ENCODE results near the gene TMEM231.
"Not testable (repeated sequence)": the region's sequence is repeated elsewhere in the genome, so short reads cannot be mapped to it uniquely, and the experiment has no call there.

The TMEM231 gene
- 3.2 reads per million, percentile 12 among the genes with 10 or more reads in this experiment for total RNA-seq

GRCh38 chr16:75555707-75556430, at the start of gene TMEM231:
TSS of gene TMEM231 (minus strand) at chr16:75556252. CDS start at chr16:75556209, 43 bp downstream.
- peak; percentile 98 for DNase-seq

GRCh38 chr16:75603241-75603640, 47.2 kb upstream of the TMEM231 start:
- no peak for DNase-seq

GRCh38 chr16:75599452-75600277, 43.6 kb upstream of the TMEM231 start:
- no peak for DNase-seq

- DNase-seq: no peak
Measured at GRCh38 chr16:75593825-75594820, 38.1 kb upstream of the TMEM231 start.

- no peak for DNase-seq
Measured at GRCh38 chr16:75593308-75593707, 37.3 kb upstream of the TMEM231 start.

GRCh38 chr16:75591927-75592326, 35.9 kb upstream of the TMEM231 start:
- DNase-seq: not testable (repeated sequence)

GRCh38 chr16:75590920-75591843, 35.1 kb upstream of the TMEM231 start:
- no peak for DNase-seq

- no peak for DNase-seq
Measured at GRCh38 chr16:75589306-75589705, 33.3 kb upstream of the TMEM231 start.

- DNase-seq: no peak
Measured at GRCh38 chr16:75588716-75589115, 32.7 kb upstream of the TMEM231 start.

- no peak for DNase-seq
Measured at GRCh38 chr16:75584108-75584507, 28.1 kb upstream of the TMEM231 start.

GRCh38 chr16:75579281-75579834, 23.3 kb upstream of the TMEM231 start:
- DNase-seq: no peak

- no peak for DNase-seq
Measured at GRCh38 chr16:75578725-75579124, 22.7 kb upstream of the TMEM231 start.

GRCh38 chr16:75578212-75578611, 22.2 kb upstream of the TMEM231 start:
- DNase-seq: no peak

- DNase-seq: no peak
Measured at GRCh38 chr16:75576384-75576811, 20.3 kb upstream of the TMEM231 start.

GRCh38 chr16:75575958-75576357, 19.9 kb upstream of the TMEM231 start:
- no peak for DNase-seq

GRCh38 chr16:75573955-75574354, 17.9 kb upstream of the TMEM231 start:
- no peak for DNase-seq

GRCh38 chr16:75572864-75573542, 17.0 kb upstream of the TMEM231 start:
- no peak for DNase-seq

- DNase-seq: no peak
Measured at GRCh38 chr16:75570396-75571065, 14.5 kb upstream of the TMEM231 start.

- DNase-seq: no peak
Measured at GRCh38 chr16:75567911-75568310, 11.9 kb upstream of the TMEM231 start.

GRCh38 chr16:75566758-75567255, 10.8 kb upstream of the TMEM231 start:
- peak; percentile 15 for DNase-seq
